ENCODE results near the gene RAD51B. TPM values are rescaled to one million over a fixed set of nuclear protein-coding genes. Genes with fewer than 3 reads are reported as not detected.
A peak's percentile ranks its signal among the peaks of the same experiment; 100 is the strongest.

Gene RAD51B
- total RNA-seq, 1 experiment from 2014 or later, result 20.0 TPM

GRCh38 chr14:68011406-68012028, 191.9 kb downstream of the RAD51B start:
- H2AFZ ChIP-seq (ENCODE audit: low read depth, low read length, poor library complexity, severe bottlenecking), result no peak overlapping the region
- H3K36me3 ChIP-seq (ENCODE audit: control insufficient read depth in 1 of 2, insufficient read depth in 2 of 2, low read length in 2 of 2), result no peaks in the 10 kb centered on the region
- H3K27ac ChIP-seq (ENCODE audit: low read depth, low read length), result peak overlapping the region; percentile 34; the same call in 1 of the 2 replicates
- no peak for ATAC-seq
- H3K4me2 ChIP-seq (ENCODE audit: low read length), result no peak overlapping the region
- H3K4me3 ChIP-seq (replicated peaks in 1 of 2; ENCODE audit: low read depth in 1 of 2, low read length in 2 of 2), result no peak overlapping the region
- POLR2A ChIA-PET, result no interaction called here
- BruUV-seq (replicated peaks), result no TSS peak
- TF ChIP-seq ZFX (IDR thresholded peaks at IDR 0.05) (no peak), POLR2AphosphoS5 (IDR thresholded peaks at IDR 0.05; ENCODE audit: low read depth, low read length) (no peak), CBX3 (IDR thresholded peaks at IDR 0.05; ENCODE audit: low read depth) (no peak), EGR1 (IDR thresholded peaks at IDR 0.05; ENCODE audit: low read depth) (no peak), SP1 (IDR thresholded peaks at IDR 0.05; ENCODE audit: low read depth) (no peak), FOSL1 (IDR thresholded peaks at IDR 0.05; ENCODE audit: low read depth) (no peak), REST (IDR thresholded peaks at IDR 0.05; ENCODE audit: low read depth) (no peak), MAX (IDR thresholded peaks at IDR 0.05) (no peak), ZBTB33 (IDR thresholded peaks at IDR 0.05; ENCODE audit: extremely low read depth, insufficient replicate concordance, low read length) (no peak), ELF1 (IDR thresholded peaks at IDR 0.05; ENCODE audit: borderline replicate concordance, low read depth) (no peak)
- intact Hi-C loops (cut with micrococcal nuclease), result no loop called here
- RAD21 ChIA-PET (ENCODE audit: low non-redundant PET in 1 of 2, low total read pairs in 2 of 2, uncharacterized antibody in 2 of 2, unreplicated experiment in 2 of 2), result no interaction called here
- no peaks in the 10 kb centered on the region for H3K79me2 ChIP-seq (ENCODE audit: insufficient read depth, low read length)
- CTCF ChIA-PET, result no interaction called here
- H3K4me1 ChIP-seq (ENCODE audit: control insufficient read depth in 1 of 2, insufficient read depth in 2 of 2, low read length in 2 of 2), result peaks cover 0 to 27% of the 10 kb centered on the region in 2 experiments; a peak in 2 of 4 replicates
- H3K9ac ChIP-seq (ENCODE audit: low read length), result no peak overlapping the region
- H4K20me1 ChIP-seq (ENCODE audit: insufficient read depth), result no peaks in the 10 kb centered on the region
- no peaks in the 10 kb centered on the region for H3K9me3 ChIP-seq (ENCODE audit: control insufficient read depth in 1 of 2, insufficient read depth in 1 of 2, low read depth in 1 of 2, low read length in 2 of 2)
- no peaks in the 10 kb centered on the region for H3K9me2 ChIP-seq (ENCODE audit: insufficient read depth)
- DNase-seq (ENCODE audit: low read depth, low spot score), result no peak
- H3K27me3 ChIP-seq (ENCODE audit: insufficient read depth, low read length), result no peaks in the 10 kb centered on the region

All from HCT116 (cell line).